PC-3 (cell line): ENCODE data around the gene ZEB2.

Experiments used
- EZH2 ChIP-seq: fragments of 300-600 bp; sonication (generic); IDR thresholded peaks from one replicate; pipeline ENCODE4 v1.6.1; 2017; ENCODE audit warnings: antibody characterized with exemption, mild to moderate bottlenecking, low read length; ENCODE audit not compliant: unreplicated experiment
- EZH2phosphoT487 ChIP-seq: fragments of 300-600 bp; sonication (generic); IDR thresholded peaks from 2 replicates; pipeline ENCODE4 v1.6.1; 2018; ENCODE audit warnings: mild to moderate bottlenecking, antibody characterized with exemption, low read length, borderline replicate concordance
- TF ChIP-seq, protein P1 (sequence below): fragments of 300-600 bp; sonication (generic); conservative IDR thresholded peaks from 2 replicates; pipeline ENCODE4 v1.5.1; 2017; ENCODE audit warnings: antibody characterized with exemption, low read depth, mild to moderate bottlenecking, low read length

DNA sequence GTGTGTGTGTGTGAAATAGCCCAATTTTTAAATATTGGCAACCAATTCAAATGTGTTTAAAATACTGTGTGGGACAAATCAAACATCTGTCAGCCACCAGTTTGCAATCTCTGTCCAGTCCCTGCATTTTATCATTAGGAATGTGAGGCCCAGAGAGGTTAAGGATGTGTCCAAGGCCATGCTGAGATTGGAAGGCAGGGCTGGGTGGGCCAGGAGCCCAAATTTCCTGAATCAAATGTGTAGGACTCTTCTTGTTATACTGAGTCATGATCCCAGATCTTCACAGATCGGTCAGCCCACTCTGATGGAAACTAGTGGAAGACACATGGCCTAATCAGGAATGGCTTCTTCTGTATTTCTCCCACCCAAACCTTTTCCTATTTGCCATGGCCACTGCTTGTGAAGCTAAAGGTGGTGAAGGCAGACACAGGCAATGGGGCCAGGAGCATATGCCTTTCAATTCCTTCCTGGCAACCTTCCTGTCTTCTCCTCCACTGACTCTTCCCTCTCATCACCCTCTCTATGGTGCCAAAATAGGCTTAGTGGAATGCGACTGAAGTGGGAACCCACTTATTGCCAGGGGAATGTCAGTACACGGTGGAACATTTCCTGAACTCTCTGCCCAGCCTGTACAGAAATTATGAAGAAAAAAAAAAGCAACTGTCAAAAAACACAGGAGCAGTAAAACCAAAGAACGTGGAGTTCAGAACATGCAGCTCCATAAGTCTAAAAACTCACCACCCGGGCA lies 35.5 kb downstream of the ZEB2 start:
- TF ChIP-seq, protein P1, sequence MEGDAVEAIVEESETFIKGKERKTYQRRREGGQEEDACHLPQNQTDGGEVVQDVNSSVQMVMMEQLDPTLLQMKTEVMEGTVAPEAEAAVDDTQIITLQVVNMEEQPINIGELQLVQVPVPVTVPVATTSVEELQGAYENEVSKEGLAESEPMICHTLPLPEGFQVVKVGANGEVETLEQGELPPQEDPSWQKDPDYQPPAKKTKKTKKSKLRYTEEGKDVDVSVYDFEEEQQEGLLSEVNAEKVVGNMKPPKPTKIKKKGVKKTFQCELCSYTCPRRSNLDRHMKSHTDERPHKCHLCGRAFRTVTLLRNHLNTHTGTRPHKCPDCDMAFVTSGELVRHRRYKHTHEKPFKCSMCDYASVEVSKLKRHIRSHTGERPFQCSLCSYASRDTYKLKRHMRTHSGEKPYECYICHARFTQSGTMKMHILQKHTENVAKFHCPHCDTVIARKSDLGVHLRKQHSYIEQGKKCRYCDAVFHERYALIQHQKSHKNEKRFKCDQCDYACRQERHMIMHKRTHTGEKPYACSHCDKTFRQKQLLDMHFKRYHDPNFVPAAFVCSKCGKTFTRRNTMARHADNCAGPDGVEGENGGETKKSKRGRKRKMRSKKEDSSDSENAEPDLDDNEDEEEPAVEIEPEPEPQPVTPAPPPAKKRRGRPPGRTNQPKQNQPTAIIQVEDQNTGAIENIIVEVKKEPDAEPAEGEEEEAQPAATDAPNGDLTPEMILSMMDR: no peak
- TF ChIP-seq EZH2: no peak
- TF ChIP-seq EZH2phosphoT487: no peak
